DMS53 treated with DMSO at 0.1 percent for 48 hours (cell line): ENCODE measurements around the gene B4GALT2.

Experiments
- DNase-seq: peaks from one replicate; lab custom pipeline; 2025; ENCODE audit not compliant: unreplicated experiment; lab: John Stamatoyannopoulos, UW

B4GALT2 gene

GRCh38 chr1:43946236-43947060 lies 32.6 kb upstream of the B4GALT2 start, which contains the start of gene IPO13:
Gene IPO13, plus strand, starts transcription at chr1:43946950. Its CDS starts 651 bp downstream, at chr1:43947601.
- peak; percentile 91 for DNase-seq

GRCh38 chr1:43947061-43947873 lies 31.7 kb upstream of the B4GALT2 start:
- DNase-seq, result no peak

GRCh38 chr1:43947874-43948437 lies 31.1 kb upstream of the B4GALT2 start:
- DNase-seq, result no peak

- DNase-seq, result no peak
These were observed 29.3 kb upstream of the B4GALT2 start for GRCh38 chr1:43949678-43950077.

- DNase-seq, result no peak
These were observed 27.7 kb upstream of the B4GALT2 start for GRCh38 chr1:43951021-43951985.

GRCh38 chr1:43952731-43953346 lies 26.2 kb upstream of the B4GALT2 start:
- DNase-seq, result no peak

- no peak for DNase-seq
These were observed 25.6 kb upstream of the B4GALT2 start for GRCh38 chr1:43953361-43953760.

- DNase-seq, result no peak
These were observed 25.0 kb upstream of the B4GALT2 start for GRCh38 chr1:43954036-43954435.

GRCh38 chr1:43956234-43956633 lies 22.8 kb upstream of the B4GALT2 start:
- DNase-seq, result no peak

GRCh38 chr1:43957407-43958040 lies 21.5 kb upstream of the B4GALT2 start:
- DNase-seq, result no peak

- DNase-seq, result no peak
These were observed 20.4 kb upstream of the B4GALT2 start for GRCh38 chr1:43958351-43959255.

- no peak for DNase-seq
These were observed 18.2 kb upstream of the B4GALT2 start for GRCh38 chr1:43960798-43961197.

- no peak for DNase-seq
These were observed 17.3 kb upstream of the B4GALT2 start for GRCh38 chr1:43961692-43962091.

- no peak for DNase-seq
These were observed 16.7 kb upstream of the B4GALT2 start for GRCh38 chr1:43962324-43962723.

- no peak for DNase-seq
These were observed 16.0 kb upstream of the B4GALT2 start for GRCh38 chr1:43963006-43963405.

- DNase-seq, result no peak
These were observed 15.1 kb upstream of the B4GALT2 start for GRCh38 chr1:43963890-43964289.

- no peak for DNase-seq
These were observed 13.7 kb upstream of the B4GALT2 start for GRCh38 chr1:43965316-43965715.

- DNase-seq, result no peak
These were observed 10.6 kb upstream of the B4GALT2 start for GRCh38 chr1:43968348-43968948.
